SK-N-SH (cell line): ENCODE data around the gene SPATA6. TPM values are rescaled to one million over a fixed set of nuclear protein-coding genes. Genes with fewer than 3 reads are reported as not detected.

ENCODE experiments used
- CTCF ChIA-PET: fragments of 300-600, 350-600 bp; formaldehyde crosslinking; extraction: SDS; loops from one replicate; lab custom pipeline; 2021; lab: Yijun Ruan, JAX
- POLR2A ChIA-PET: fragments of 350-600 bp; sonication (Branson Sonifier 250); formaldehyde crosslinking; extraction: SDS; loops from one replicate; lab custom pipeline; 2020; ENCODE audit warnings: antibody characterized with exemption, inconsistent platforms; lab: Yijun Ruan, JAX
- DNase-seq: peaks from one replicate; pipeline ENCODE4 v3.0.0; 2012
- H2AFZ ChIP-seq: fragments of 200-600 bp; sonication (generic); 2 replicates; pipeline ENCODE4 v1.8.1; 2016; ENCODE audit warnings: antibody characterized with exemption, mild to moderate bottlenecking, low read depth
- H3F3A ChIP-seq: fragments of 200-600 bp; sonication (generic); replicated peaks from 2 replicates; pipeline ENCODE3; 2016; ENCODE audit warnings: antibody characterized with exemption, mild to moderate bottlenecking; ENCODE audit not compliant: insufficient read depth
- H3K27ac ChIP-seq, 2 experiments: fragments of 200-500 bp in 1 of 2; fragments of 200-600 bp in 1 of 2; sonication (Bioruptor generic) in 1 of 2; sonication (generic), shearing (Covaris generic) in 1 of 2; 2 replicates each; pipeline versions ENCODE4 v1.5.1 to v1.6.1; 2014 to 2016; ENCODE audit warnings: low read depth in 2 of 2, inconsistent platforms in 1 of 2, low read length in 1 of 2, mild to moderate bottlenecking in 1 of 2, mixed read lengths in 1 of 2
- H3K27me3 ChIP-seq: fragments of 200-600 bp; sonication (generic), shearing (Covaris generic); 2 replicates; pipeline ENCODE4 v1.6.1; 2016; ENCODE audit warnings: mixed run types; ENCODE audit not compliant: insufficient read depth
- H3K36me3 ChIP-seq, 2 experiments: fragments of 200-500 bp in 1 of 2; fragments of 200-600 bp in 1 of 2; sonication (Bioruptor generic) in 1 of 2; sonication (generic) in 1 of 2; replicated peaks in 1 of 2; 2 replicates each; pipeline versions ENCODE3 to v1.5.1; 2014 to 2016; ENCODE audit warnings: low read length in 1 of 2, mild to moderate bottlenecking in 1 of 2; ENCODE audit not compliant: insufficient read depth in 2 of 2, control insufficient read depth in 1 of 2
- H3K4me1 ChIP-seq, 2 experiments: fragments of 200-500 bp in 1 of 2; fragments of 200-600 bp in 1 of 2; sonication (Bioruptor generic) in 1 of 2; sonication (generic), shearing (Covaris generic) in 1 of 2; 2 replicates each; pipeline versions ENCODE4 v1.5.1 to v1.6.1; 2014 to 2016; ENCODE audit warnings: low read depth in 1 of 2, low read length in 1 of 2, mixed run types in 1 of 2; ENCODE audit not compliant: insufficient read depth in 2 of 2, control insufficient read depth in 1 of 2
- H3K4me2 ChIP-seq: fragments of 200-600 bp; sonication (generic), shearing (Covaris generic); 2 replicates; pipeline ENCODE4 v1.6.1; 2017; ENCODE audit warnings: mixed run types
- H3K4me3 ChIP-seq, 2 experiments: fragments of 200-500 bp in 1 of 2; fragments of 200-600 bp in 1 of 2; sonication (Bioruptor generic) in 1 of 2; sonication (generic), shearing (Covaris generic) in 1 of 2; 2 replicates each; pipeline versions ENCODE4 v1.5.1 to v1.8.1; 2014 to 2016; ENCODE audit warnings: low read depth in 2 of 2, inconsistent platforms in 1 of 2, low read length in 1 of 2, mild to moderate bottlenecking in 1 of 2, mixed read lengths in 1 of 2, moderate library complexity in 1 of 2
- H3K79me2 ChIP-seq: fragments of 200-600 bp; sonication (generic); 2 replicates; pipeline ENCODE4 v1.8.1; 2017; ENCODE audit warnings: mild to moderate bottlenecking; ENCODE audit not compliant: insufficient read depth
- H3K9ac ChIP-seq: fragments of 200-600 bp; sonication (generic); 2 replicates; pipeline ENCODE4 v1.6.1; 2017; ENCODE audit warnings: mixed run types
- H3K9me2 ChIP-seq: fragments of 200-600 bp; sonication (generic); 2 replicates; pipeline ENCODE4 v1.6.1; 2017; ENCODE audit warnings: mixed run types
- H3K9me3 ChIP-seq: fragments of 200-600 bp; sonication (generic); 2 replicates; pipeline ENCODE4 v1.6.1; 2017; ENCODE audit warnings: mixed run types, mild to moderate bottlenecking, moderate library complexity
- H4K20me1 ChIP-seq: fragments of 200-600 bp; sonication (generic); 2 replicates; pipeline ENCODE4 v1.6.1; 2017; ENCODE audit warnings: mild to moderate bottlenecking, mixed run types; ENCODE audit not compliant: insufficient read depth
- CHD2 ChIP-seq: fragments of 150-350 bp; IDR thresholded peaks from 2 replicates; pipeline ENCODE4 v1.6.1; 2018; ENCODE audit warnings: low read length; ENCODE audit not compliant: partially characterized antibody
- ELF1 ChIP-seq: IDR thresholded peaks from 2 replicates; pipeline ENCODE4 v1.4.0; 2012
- EP300 ChIP-seq, 2 experiments: IDR thresholded peaks; 2 replicates each; pipeline versions ENCODE4 v1.4.0 to v1.6.1; 2012; ENCODE audit warnings: borderline replicate concordance in 1 of 2, low read depth in 1 of 2, low read length in 1 of 2
- EZH2phosphoT487 ChIP-seq: fragments of 200-600 bp; sonication (generic); IDR thresholded peaks from 2 replicates; pipeline ENCODE4 v1.6.1; 2017; ENCODE audit warnings: low read depth, mixed run types, mild to moderate bottlenecking, antibody characterized with exemption, moderate library complexity, borderline replicate concordance
- FOXJ3 ChIP-seq: sonication (generic); formaldehyde crosslinking; IDR thresholded peaks from 2 replicates; pipeline ENCODE4 v1.5.1; 2020; ENCODE audit warnings: mild to moderate bottlenecking, missing genetic modification reagents
- FOXM1 ChIP-seq: IDR thresholded peaks from 2 replicates; pipeline ENCODE4 v1.4.0; 2012; ENCODE audit warnings: low read depth, mild to moderate bottlenecking
- JUND ChIP-seq: IDR thresholded peaks from 2 replicates; pipeline ENCODE4 v1.4.0; 2012
- MXI1 ChIP-seq: IDR thresholded peaks from 2 replicates; pipeline ENCODE4 v1.6.1; 2012; ENCODE audit warnings: mild to moderate bottlenecking, low read depth, low read length, improper control_type of control experiment
- NFIC ChIP-seq: IDR thresholded peaks from 2 replicates; pipeline ENCODE4 v1.4.0; 2012; ENCODE audit warnings: borderline replicate concordance
- RAD21 ChIP-seq: IDR thresholded peaks from 2 replicates; pipeline ENCODE4 v1.6.1; 2012; ENCODE audit warnings: mild to moderate bottlenecking, low read length
- RCOR1 ChIP-seq: fragments of 150-350 bp; IDR thresholded peaks from 2 replicates; pipeline ENCODE4 v1.6.1; 2017; ENCODE audit warnings: antibody characterized with exemption, low read length
- RFX5 ChIP-seq: IDR thresholded peaks from 2 replicates; pipeline ENCODE4 v1.6.1; 2012; ENCODE audit warnings: mild to moderate bottlenecking, improper control_type of control experiment, low read length
- RXRA ChIP-seq: IDR thresholded peaks from 2 replicates; pipeline ENCODE4 v1.4.0; 2012; ENCODE audit warnings: low read depth, mild to moderate bottlenecking, borderline replicate concordance
- SIN3A ChIP-seq: IDR thresholded peaks from 2 replicates; pipeline ENCODE4 v1.6.1; 2012; ENCODE audit warnings: low read depth, mild to moderate bottlenecking, low read length, moderate library complexity, borderline replicate concordance
- SMC3 ChIP-seq: IDR thresholded peaks from 2 replicates; pipeline ENCODE4 v1.6.1; 2012; ENCODE audit warnings: low read depth, low read length, improper control_type of control experiment
- TAF1 ChIP-seq: IDR thresholded peaks from 2 replicates; pipeline ENCODE4 v1.6.1; 2012; ENCODE audit warnings: low read depth, mild to moderate bottlenecking, low read length, moderate library complexity, borderline replicate concordance
- TCF12 ChIP-seq: IDR thresholded peaks from 2 replicates; pipeline ENCODE4 v1.4.0; 2012
- TEAD4 ChIP-seq: IDR thresholded peaks from 2 replicates; pipeline ENCODE4 v1.4.0; 2012; ENCODE audit warnings: mild to moderate bottlenecking, borderline replicate concordance; ENCODE audit not compliant: insufficient read depth
- USF1 ChIP-seq: IDR thresholded peaks from 2 replicates; pipeline ENCODE4 v1.4.0; 2012; ENCODE audit warnings: low read depth, borderline replicate concordance
- WGBS: methylation state at CpG from one replicate; pipeline ENCODE4 v1.1.6; 2017; ENCODE audit warnings: low lambda C conversion rate; 5-methylcytosine and 5-hydroxymethylcytosine counted together
- polyA plus RNA-seq, 3 experiments: library from polyadenylated mRNA; depleted of rRNA; stranded (reverse); fragments of >200 nt; gene quantifications; 2 replicates each; pipeline ENCODE4 v1.2.3, GENCODE V29; 2012
- TF ChIP-seq, protein P1 (sequence below): fragments of 150-350 bp; IDR thresholded peaks from 2 replicates; pipeline ENCODE4 v1.6.1; 2016; ENCODE audit warnings: mild to moderate bottlenecking, low read depth, low read length
- TF ChIP-seq, protein P2 (sequence below): IDR thresholded peaks from 2 replicates; pipeline ENCODE4; 2012
- TF ChIP-seq, protein P3 (sequence below): IDR thresholded peaks from 2 replicates; pipeline ENCODE4 v1.4.0; 2012; ENCODE audit warnings: low read depth
- TF ChIP-seq, protein P4 (sequence below): IDR thresholded peaks from 2 replicates; pipeline ENCODE4 v1.4.0; 2012; ENCODE audit warnings: low read depth, borderline replicate concordance

SPATA6 gene
- polyA plus RNA-seq, 1 of the 3 experiments (the other 2 are of a cell fraction) = 2.4 TPM

- H3K79me2 ChIP-seq = no peaks in the 10 kb centered on the region
- CTCF ChIA-PET = interaction anchor here (0.7 kb wide), 2 partner anchors 55 to 164 kb away, joined by 3 read pairs; no protein-coding TSS in a partner anchor
- POLR2A ChIA-PET = no interaction called here
- H3F3A ChIP-seq = no peaks in the 10 kb centered on the region
- 86% methylated on average over 1 of the region's 1 CpG for WGBS
- no peaks in the 10 kb centered on the region for H3K36me3 ChIP-seq
- H4K20me1 ChIP-seq = no peaks in the 10 kb centered on the region
- no peaks in the 10 kb centered on the region for H3K9me2 ChIP-seq
- no peak overlapping the region for H2AFZ ChIP-seq
- no peak overlapping the region for H3K9ac ChIP-seq
- H3K27me3 ChIP-seq = no peaks in the 10 kb centered on the region
- H3K27ac ChIP-seq = no peak overlapping the region
- no peak overlapping the region for H3K4me3 ChIP-seq
- no peak for TF ChIP-seq TCF12
- no peak for TF ChIP-seq SMC3
- TF ChIP-seq MXI1 = no peak
- TF ChIP-seq RAD21 = no peak
- no peak for TF ChIP-seq TEAD4
- TF ChIP-seq, protein P1, sequence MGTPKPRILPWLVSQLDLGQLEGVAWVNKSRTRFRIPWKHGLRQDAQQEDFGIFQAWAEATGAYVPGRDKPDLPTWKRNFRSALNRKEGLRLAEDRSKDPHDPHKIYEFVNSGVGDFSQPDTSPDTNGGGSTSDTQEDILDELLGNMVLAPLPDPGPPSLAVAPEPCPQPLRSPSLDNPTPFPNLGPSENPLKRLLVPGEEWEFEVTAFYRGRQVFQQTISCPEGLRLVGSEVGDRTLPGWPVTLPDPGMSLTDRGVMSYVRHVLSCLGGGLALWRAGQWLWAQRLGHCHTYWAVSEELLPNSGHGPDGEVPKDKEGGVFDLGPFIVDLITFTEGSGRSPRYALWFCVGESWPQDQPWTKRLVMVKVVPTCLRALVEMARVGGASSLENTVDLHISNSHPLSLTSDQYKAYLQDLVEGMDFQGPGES = no peak
- no peak for TF ChIP-seq NFIC
- no peak for TF ChIP-seq EZH2phosphoT487
- TF ChIP-seq RXRA = no peak
- TF ChIP-seq RFX5 = no peak
- TF ChIP-seq, protein P2, sequence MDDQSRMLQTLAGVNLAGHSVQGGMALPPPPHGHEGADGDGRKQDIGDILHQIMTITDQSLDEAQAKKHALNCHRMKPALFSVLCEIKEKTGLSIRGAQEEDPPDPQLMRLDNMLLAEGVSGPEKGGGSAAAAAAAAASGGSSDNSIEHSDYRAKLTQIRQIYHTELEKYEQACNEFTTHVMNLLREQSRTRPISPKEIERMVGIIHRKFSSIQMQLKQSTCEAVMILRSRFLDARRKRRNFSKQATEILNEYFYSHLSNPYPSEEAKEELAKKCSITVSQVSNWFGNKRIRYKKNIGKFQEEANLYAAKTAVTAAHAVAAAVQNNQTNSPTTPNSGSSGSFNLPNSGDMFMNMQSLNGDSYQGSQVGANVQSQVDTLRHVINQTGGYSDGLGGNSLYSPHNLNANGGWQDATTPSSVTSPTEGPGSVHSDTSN = no peak
- no peak for TF ChIP-seq FOXJ3 (CRISPR knock-in tag)
- no peak for TF ChIP-seq ELF1
- TF ChIP-seq EP300 (IDR thresholded peaks at IDR 0.05; ENCODE audit: borderline replicate concordance in 1 of 2, low read depth in 1 of 2, low read length in 1 of 2) = no peak
- TF ChIP-seq FOXM1 = no peak
- no peak for TF ChIP-seq USF1
- H3K9me3 ChIP-seq = no peaks in the 10 kb centered on the region
- no peak for DNase-seq
- H3K4me2 ChIP-seq = no peak overlapping the region
- H3K4me1 ChIP-seq = no peaks in the 10 kb centered on the region
Observed at GRCh38 chr1:48258106-48258505, 213.9 kb downstream of the SPATA6 start.

GRCh38 chr1:48254254-48254653 is 217.8 kb downstream of the SPATA6 start:
- ChIA-PET POLR2A (no interaction called here), CTCF (no interaction called here)
- Histone ChIP-seq H3F3A (no peaks in the 10 kb centered on the region), H3K4me2 (no peak overlapping the region), H3K27ac (no peak overlapping the region), H3K9me3 (no peaks in the 10 kb centered on the region), H3K9me2 (no peaks in the 10 kb centered on the region), H3K9ac (no peak overlapping the region), H3K79me2 (no peaks in the 10 kb centered on the region), H3K27me3 (no peaks in the 10 kb centered on the region), H2AFZ (no peak overlapping the region), H4K20me1 (no peaks in the 10 kb centered on the region), H3K36me3 (no peaks in the 10 kb centered on the region), H3K4me3 (no peak overlapping the region), H3K4me1 (no peaks in the 10 kb centered on the region)
- WGBS = 27% methylated on average over 1 of the region's 1 CpG
- no peak for DNase-seq
- TF ChIP-seq TAF1 = no peak
- TF ChIP-seq SMC3 = no peak
- TF ChIP-seq, protein P3, sequence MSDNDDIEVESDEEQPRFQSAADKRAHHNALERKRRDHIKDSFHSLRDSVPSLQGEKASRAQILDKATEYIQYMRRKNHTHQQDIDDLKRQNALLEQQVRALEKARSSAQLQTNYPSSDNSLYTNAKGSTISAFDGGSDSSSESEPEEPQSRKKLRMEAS = no peak
- no peak for TF ChIP-seq TCF12
- TF ChIP-seq RXRA = no peak
- TF ChIP-seq RFX5 = no peak
- no peak for TF ChIP-seq NFIC
- TF ChIP-seq RCOR1 = no peak
- TF ChIP-seq FOXM1 = no peak
- no peak for TF ChIP-seq MXI1
- TF ChIP-seq, protein P2 = no peak
- TF ChIP-seq SIN3A = no peak
- no peak for TF ChIP-seq RAD21
- TF ChIP-seq CHD2 = no peak
- no peak for TF ChIP-seq JUND
- TF ChIP-seq, protein P4, sequence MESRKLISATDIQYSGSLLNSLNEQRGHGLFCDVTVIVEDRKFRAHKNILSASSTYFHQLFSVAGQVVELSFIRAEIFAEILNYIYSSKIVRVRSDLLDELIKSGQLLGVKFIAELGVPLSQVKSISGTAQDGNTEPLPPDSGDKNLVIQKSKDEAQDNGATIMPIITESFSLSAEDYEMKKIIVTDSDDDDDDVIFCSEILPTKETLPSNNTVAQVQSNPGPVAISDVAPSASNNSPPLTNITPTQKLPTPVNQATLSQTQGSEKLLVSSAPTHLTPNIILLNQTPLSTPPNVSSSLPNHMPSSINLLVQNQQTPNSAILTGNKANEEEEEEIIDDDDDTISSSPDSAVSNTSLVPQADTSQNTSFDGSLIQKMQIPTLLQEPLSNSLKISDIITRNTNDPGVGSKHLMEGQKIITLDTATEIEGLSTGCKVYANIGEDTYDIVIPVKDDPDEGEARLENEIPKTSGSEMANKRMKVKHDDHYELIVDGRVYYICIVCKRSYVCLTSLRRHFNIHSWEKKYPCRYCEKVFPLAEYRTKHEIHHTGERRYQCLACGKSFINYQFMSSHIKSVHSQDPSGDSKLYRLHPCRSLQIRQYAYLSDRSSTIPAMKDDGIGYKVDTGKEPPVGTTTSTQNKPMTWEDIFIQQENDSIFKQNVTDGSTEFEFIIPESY = no peak
